Measurements from ENCODE around the gene ERLIN1. TPM values are rescaled to one million over a fixed set of nuclear protein-coding genes. Genes with fewer than 3 reads are reported as not detected.

ERLIN1 gene
- total RNA-seq, 4 donors from 2014 or later = 5.9 to 20.5 (median 12.4) TPM

DNA sequence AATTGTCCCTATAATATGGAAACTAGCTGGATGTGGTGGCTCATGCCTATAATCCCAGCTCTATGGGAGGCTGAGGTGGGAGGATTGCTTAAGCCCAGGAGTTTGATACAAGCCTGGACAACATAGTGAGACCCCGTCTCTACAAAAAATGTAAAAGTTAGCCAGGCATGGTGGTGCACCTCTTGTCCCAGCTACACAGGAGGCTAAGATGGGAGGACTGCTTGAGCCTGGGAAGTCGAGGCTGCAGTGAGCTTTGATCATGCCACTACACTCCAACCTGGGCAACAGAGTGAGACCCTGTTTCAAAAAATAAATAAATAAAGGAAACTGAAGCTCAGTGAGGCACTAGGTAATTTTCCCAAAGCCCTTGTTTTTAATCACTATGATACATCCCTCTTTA lies 15.7 kb upstream of the ERLIN1 start:
- Histone ChIP-seq H3K27ac (no peak overlapping the region), H3K4me3 (no peak overlapping the region), H3K9me3 (no peaks in the 10 kb centered on the region), H3K27me3 (no peaks in the 10 kb centered on the region), H3K36me3 (peaks cover 10 to 97% of the 10 kb centered on the region in 2 donors), H3K4me1 (no peaks in the 10 kb centered on the region)
- WGBS, 2 donors (ENCODE audit: low coverage in 1 of 2) = 88 to 100% methylated on average over 1 to 2 of the region's 2 CpGs
- no peak for ATAC-seq
- TF ChIP-seq POLR2AphosphoS5 (IDR thresholded peaks at IDR 0.05) = no peak
- no peak for TF ChIP-seq EP300 (IDR thresholded peaks at IDR 0.05)
- no peak for TF ChIP-seq POLR2A (IDR thresholded peaks at IDR 0.05)

DNA sequence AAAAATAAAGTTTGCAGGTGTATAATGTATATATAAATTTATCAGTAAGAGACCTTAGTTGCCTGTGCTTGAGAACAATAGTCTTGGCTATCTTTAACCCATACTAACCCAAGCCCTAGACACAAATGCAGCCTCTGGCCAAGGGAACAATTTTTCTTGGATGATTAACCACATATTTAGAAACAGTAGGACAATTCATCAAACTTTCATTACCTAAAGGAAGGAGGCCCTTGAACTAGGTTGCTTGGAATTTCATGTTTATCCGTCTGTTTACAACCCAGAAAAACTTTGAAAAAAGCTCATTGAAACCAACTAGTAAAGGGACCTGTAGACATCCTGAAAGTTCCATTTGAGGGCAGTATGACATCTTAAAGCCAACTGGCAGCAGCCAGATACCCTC lies 8.9 kb upstream of the ERLIN1 start:
- Histone ChIP-seq H3K9me3 (no peaks in the 10 kb centered on the region), H3K4me3 (no peak overlapping the region), H3K27ac (no peak overlapping the region), H3K4me1 (no peaks in the 10 kb centered on the region), H3K36me3 (peaks cover 3 to 96% of the 10 kb centered on the region in 2 donors), H3K27me3 (no peaks in the 10 kb centered on the region)
- WGBS, 2 donors (ENCODE audit: low coverage in 1 of 2) = 75 to 100% methylated on average over 1 of the region's 1 CpG
- TF ChIP-seq POLR2AphosphoS5 (IDR thresholded peaks at IDR 0.05) = no peak
- no peak for TF ChIP-seq POLR2A (IDR thresholded peaks at IDR 0.05)
- TF ChIP-seq, protein P1, sequence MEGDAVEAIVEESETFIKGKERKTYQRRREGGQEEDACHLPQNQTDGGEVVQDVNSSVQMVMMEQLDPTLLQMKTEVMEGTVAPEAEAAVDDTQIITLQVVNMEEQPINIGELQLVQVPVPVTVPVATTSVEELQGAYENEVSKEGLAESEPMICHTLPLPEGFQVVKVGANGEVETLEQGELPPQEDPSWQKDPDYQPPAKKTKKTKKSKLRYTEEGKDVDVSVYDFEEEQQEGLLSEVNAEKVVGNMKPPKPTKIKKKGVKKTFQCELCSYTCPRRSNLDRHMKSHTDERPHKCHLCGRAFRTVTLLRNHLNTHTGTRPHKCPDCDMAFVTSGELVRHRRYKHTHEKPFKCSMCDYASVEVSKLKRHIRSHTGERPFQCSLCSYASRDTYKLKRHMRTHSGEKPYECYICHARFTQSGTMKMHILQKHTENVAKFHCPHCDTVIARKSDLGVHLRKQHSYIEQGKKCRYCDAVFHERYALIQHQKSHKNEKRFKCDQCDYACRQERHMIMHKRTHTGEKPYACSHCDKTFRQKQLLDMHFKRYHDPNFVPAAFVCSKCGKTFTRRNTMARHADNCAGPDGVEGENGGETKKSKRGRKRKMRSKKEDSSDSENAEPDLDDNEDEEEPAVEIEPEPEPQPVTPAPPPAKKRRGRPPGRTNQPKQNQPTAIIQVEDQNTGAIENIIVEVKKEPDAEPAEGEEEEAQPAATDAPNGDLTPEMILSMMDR (IDR thresholded peaks at IDR 0.05) = no peak
- TF ChIP-seq EP300 (IDR thresholded peaks at IDR 0.05) = no peak
- no peak for ATAC-seq

DNA sequence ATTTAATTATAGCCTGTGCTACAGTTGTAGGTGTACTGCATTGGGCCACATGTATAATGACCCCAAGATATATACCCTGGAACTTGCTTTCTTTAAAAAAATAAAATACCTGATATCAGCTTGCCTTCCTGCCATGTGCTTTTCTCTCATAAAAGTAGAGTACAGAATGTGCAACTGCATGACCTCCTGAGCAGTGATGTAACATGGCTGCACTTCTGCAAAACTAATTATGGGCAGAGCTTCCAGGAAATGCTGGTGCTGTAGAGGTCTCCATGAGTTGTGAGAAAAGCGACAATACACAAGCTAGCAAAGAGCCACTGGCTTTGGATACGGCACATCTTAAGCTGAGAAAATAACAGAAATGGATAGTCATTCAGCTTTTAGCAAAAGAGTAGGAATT lies 6.5 kb upstream of the ERLIN1 start:
- no peak overlapping the region for H3K27ac ChIP-seq
- H3K36me3 ChIP-seq = peaks cover 3 to 88% of the 10 kb centered on the region in 2 donors
- H3K9me3 ChIP-seq = no peaks in the 10 kb centered on the region
- no peak for TF ChIP-seq POLR2AphosphoS5 (IDR thresholded peaks at IDR 0.05)
- no peak for TF ChIP-seq EP300 (IDR thresholded peaks at IDR 0.05)
- TF ChIP-seq POLR2A (IDR thresholded peaks at IDR 0.05) = no peak
- TF ChIP-seq, protein P1 (IDR thresholded peaks at IDR 0.05) = no peak
- no peaks in the 10 kb centered on the region for H3K27me3 ChIP-seq
- WGBS, 2 donors (ENCODE audit: low coverage in 1 of 2) = 71 to 90% methylated on average over 2 of the region's 2 CpGs
- no peak overlapping the region for H3K4me3 ChIP-seq
- ATAC-seq = no peak
- peaks cover 0 to 12% (median 2%) of the 10 kb centered on the region in 3 donors for H3K4me1 ChIP-seq

DNA sequence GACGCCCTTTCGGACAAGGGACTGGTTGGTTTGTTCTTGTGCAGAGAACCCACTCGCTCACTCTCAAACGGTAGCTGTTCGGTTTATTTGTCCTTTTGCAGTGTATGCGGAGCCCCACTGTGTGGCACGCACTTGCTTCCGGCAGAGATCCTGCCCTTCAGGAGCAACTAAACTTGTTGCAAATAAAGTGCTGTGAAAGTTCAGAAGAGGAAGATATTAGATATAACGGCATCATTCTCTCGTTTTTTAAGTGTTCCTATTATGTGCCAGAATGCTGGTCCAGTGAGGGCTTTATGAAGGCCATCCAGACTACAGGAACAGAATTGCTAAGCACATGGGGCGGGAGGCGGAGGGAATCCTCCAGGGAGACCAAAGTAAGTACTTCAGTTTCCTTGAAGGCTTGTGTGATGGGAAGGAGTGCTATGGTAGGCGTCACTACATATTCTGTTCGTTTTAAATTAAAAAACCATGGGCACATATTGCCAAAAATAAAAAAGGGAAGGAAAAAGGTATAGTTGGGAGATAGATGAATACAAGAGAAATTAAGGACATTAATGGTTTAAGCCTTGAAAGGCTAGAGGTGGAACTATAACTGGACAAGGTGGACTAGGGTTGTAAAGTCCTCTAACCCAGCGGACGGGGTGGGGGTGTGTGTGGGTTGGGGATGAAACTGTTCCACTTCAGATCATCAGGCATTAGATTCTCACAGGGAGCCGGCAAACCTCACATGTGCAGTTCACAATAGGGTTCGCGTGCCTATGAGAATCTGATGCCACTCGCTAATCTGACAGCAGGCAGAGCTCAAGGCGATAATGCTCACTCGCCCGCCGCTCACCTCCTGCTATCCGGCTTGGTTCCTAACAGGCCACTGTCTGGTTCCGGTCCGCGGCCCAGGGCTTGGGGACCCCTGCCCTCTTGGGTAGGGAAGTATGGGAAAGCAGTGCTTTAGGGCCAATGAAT lies 704 bp upstream of the ERLIN1 start:
- no peaks in the 10 kb centered on the region for H3K9me3 ChIP-seq
- peaks cover 4 to 38% (median 9%) of the 10 kb centered on the region in 3 donors for H3K4me1 ChIP-seq
- peak; percentile 38 for ATAC-seq
- no peaks in the 10 kb centered on the region for H3K27me3 ChIP-seq
- peaks cover 0 to 51% of the 10 kb centered on the region in 2 donors for H3K36me3 ChIP-seq
- H3K4me3 ChIP-seq = peak overlapping the region; percentile 79 to 83
- 18 to 28% methylated on average over 13 to 20 of the region's 28 CpGs for WGBS, 2 donors (ENCODE audit: low coverage in 1 of 2)
- TF ChIP-seq EP300 (IDR thresholded peaks at IDR 0.05) = no peak
- TF ChIP-seq, protein P1 (IDR thresholded peaks at IDR 0.05) = peak in 1 of 4 experiments; percentile 3
- peak overlapping the region; percentile 21 to 91 (median 86) for H3K27ac ChIP-seq

DNA sequence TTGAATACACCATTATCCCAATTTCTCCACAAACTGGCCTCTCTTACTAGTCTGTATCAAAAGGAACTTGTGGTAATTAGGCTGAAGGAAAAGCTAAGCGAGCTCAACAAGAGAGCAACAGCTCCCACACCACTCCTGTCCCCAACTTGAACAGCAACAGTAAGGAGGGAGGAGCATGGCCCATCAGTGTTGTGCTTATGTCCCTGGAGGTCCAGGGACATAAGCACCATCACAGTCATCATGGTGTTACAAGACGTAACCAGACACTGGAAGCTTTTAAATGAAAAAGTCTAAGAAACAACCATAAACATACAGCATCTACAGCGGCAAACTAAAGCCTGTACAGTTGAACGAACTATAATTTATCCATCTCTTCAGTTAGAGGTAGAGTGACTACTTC lies 989 bp downstream of the ERLIN1 start:
- peak overlapping the region; percentile 63 to 91 (median 86) for H3K27ac ChIP-seq
- WGBS, 2 donors (ENCODE audit: low coverage in 1 of 2) = 0 to 8% methylated on average over 3 to 4 of the region's 4 CpGs
- H3K4me1 ChIP-seq = peaks cover 4 to 38% (median 9%) of the 10 kb centered on the region in 3 donors
- no peaks in the 10 kb centered on the region for H3K9me3 ChIP-seq
- ATAC-seq = no peak
- H3K27me3 ChIP-seq = no peaks in the 10 kb centered on the region
- TF ChIP-seq, protein P1 (IDR thresholded peaks at IDR 0.05) = no peak
- peaks cover 0 to 38% of the 10 kb centered on the region in 2 donors for H3K36me3 ChIP-seq
- H3K4me3 ChIP-seq = peak overlapping the region; percentile 79 to 83

Data from gastroesophageal sphincter (tissue), 4 donors.